GM19238 (cell line): Measurements from ENCODE around the gene KRT26.
"Not testable (repeated sequence)": the region's sequence is repeated elsewhere in the genome, so short reads cannot be mapped to it uniquely, and the experiment has no call there.

ENCODE experiments used
- DNase-seq: peaks from one replicate; pipeline ENCODE4 v3.0.0; 2011; ENCODE audit warnings: low spot score; ENCODE audit not compliant: insufficient read length

The KRT26 gene

DNA sequence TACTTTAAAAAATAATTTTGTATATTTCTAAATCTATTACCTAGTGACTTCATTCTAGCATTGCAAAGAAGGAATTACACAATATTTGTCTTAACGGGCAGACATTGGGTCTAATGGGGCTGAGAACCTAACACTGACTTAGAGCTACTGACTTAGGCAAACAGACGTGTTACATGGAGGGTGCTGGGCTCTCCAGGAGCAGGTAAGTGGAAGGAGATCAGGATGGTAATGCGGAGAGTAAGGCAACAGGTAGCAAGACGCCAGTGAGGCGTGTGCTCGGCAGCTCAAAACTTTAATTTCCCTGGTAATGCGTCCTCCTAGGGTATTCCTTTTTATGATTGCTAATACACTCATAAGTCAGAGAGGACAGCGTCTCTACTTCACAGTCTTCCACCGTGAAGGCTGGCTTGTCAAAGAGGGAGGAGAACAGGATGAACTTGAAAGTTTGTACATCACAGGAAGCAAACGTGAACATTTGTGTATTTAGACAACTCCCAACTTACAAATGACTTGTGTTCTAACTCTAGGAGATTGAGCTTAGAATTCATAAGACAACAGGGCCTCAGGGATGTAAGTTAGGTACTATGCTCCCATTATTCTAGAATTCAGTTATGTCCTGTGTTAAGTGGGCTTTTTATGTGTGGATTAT lies 23.1 kb upstream of the KRT26 start:
- DNase-seq: no peak

DNA sequence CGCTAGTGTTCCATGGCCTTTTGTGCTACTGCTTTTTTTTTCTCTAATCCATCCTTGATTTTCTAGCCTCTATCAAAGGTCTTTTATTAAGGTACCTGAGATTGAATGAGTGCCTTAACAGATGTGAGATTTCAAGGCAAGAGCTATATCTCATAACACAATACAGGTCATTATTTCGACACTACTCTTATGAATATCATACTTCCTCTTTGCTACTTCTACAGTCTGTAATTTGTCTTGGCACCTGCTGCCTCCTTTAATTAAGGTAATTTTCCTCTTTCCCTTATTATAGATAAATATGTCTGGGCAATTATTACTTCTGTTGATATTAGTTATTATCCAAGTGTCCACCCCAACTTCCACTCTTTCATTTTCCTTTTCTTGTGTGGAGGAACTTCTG lies 22.5 kb upstream of the KRT26 start:
- no peak for DNase-seq

DNA sequence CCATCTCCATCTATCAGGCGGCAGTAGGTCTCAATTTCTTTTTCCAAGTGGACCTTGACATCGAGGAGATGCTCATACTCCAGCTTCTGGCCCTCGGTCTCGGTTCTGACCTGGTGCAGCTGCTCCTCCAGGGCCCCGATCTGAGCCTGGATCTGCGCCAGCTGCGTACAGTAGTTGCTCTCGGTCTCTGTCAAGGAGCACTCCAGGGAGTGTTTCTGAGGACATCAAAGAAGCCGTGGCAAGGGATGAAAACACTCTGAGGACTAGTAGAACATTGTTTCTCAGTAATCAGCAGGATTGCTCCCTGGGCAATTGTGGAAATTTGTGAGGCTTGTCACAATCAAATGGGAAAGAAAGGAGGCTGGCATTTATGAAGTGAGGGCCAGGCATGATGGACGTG lies 21.8 kb upstream of the KRT26 start:
- no peak for DNase-seq

DNA sequence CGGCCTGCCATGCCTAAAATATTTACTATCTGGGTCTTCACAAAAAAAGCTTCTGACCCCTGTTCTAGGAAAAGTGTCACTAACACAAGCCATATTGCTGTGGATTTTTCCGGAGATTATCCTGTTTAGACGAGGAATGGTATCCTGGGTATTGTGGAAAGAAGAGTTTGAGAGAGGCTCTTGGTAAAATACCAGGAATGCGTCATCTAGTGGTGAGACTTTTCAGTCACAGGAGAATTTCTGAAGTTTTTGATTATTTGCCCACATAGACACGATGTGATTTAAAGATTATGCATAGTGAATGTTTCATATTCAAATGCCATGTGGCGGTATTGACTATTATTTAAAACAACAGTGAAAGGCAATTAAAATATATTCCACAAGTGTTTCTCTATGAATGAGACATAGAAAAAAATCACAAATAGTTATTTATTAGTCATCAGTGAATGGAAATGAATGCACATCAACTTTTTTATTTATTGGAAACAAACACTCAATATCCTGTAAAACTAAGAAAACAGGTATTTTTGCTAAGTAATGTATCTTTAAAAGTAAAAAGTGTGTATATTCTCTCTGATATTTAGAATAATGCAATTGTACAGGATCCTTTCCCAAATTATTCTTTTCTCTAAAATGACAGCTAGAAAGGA lies 19.9 kb upstream of the KRT26 start:
- DNase-seq: no peak

DNA sequence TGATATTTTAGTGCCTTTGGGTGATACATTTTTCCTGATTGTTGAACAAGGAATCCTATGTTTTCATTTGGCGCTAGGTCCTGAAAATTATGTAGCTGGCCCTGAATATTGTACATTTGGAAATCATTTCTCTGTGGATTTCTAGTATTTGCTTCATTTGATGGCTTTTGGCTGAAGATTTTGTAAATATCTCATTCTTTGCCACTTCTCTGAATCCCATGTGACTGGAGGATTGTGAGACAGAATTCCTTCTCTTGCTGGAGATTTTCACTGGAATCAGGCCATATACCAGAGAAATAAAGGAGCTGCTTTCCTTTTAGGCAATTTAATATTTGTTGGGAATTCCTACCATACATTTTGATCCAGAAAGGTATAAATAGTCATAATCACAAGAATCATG lies 19.1 kb upstream of the KRT26 start:
- DNase-seq: no peak

DNA sequence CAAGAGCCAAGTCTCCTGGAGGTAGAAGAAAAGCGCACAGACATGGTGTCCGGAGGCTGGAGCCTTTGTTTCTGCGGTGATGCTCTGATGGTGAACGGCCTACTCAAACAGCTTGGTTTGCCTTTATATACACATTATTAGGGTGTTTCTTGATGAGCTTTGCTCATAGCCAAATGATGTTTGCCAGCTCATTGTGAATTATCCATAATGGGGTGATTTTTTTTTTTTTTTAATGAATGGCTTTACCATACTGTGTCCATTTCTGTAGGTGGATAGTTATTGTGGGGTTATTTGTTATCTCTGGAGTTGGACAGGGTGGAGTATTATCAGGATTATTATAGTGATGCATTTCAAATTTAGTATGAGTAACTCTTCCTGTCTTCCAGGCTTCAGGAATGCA lies 10.4 kb upstream of the KRT26 start, which contains the start of gene KRT27:
TSS of gene KRT27 (minus strand) at position 101 of the 400 bp plus-strand sequence. CDS start at position 44, 57 bp downstream.
- DNase-seq: no peak

DNA sequence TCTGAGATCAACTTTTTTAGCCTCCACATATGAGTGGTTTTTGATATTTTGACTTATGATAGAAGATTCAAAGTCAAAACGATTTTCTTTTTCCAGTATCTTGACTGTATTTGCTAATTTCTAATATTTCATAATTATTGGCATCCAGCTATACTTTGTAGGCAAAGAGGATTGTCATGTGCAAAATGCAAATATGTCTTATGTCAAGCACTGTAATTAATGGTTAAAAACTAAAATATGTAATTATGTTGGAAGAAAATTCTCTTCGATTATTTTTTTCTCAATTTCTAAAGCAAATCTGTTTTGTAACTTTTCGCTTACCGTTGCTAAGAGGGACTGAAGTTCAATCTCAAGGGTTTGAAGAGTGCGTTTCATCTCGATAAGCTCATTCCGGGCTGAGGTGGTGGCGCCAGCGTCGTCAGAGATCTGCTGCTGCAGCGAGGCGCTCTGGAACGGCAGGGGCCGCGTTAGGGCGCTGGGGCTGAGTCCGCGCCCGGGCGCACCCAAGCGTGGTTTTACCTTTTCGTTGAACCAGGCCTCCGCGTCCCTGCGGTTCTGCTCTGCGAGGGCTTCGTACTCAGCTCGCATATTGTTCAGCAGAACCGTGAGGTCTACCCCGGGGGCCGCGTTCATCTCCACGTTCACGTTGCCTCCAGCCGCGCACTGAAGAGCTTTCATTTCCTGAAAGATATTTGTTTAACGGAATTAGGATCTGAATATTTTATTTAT lies 7.3 kb upstream of the KRT26 start:
- no peak for DNase-seq

DNA sequence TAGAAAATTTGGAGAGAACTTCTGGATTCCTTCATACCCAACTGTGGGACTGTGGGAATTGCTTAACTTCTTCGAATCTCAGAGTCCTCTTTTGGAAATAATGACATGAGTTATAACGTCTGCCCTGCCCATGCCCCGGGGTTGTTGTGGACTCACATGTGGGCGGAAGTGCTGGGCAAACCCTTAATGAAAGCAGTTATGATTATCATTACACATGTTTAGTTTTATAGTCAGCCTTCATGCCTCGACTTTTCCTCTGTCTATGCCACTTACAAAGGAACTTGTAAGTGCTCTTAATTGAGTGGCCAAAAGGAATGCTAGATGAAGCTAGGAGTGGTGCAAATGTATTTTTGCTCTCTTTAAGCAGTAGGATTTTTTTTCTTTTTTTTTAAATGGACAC lies 6.5 kb upstream of the KRT26 start:
- DNase-seq: no peak

DNA sequence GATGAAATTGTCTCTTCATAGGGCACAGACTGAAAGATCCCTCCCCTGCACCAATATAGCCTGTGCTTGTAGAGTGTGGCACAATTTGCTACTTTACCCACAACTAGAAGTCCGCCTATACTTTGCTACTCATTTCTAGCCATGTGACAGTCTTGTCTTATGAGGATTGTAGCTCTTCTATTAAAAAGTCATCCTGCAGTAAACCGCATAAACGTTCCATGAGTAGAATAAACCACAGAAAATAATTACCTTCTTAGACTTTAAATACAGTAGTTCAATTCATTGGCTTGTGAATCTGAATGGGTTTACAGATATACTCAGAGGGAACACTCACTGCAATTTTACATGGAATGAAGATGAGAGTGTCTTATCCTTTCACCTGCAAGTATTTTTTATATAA lies 6.0 kb upstream of the KRT26 start:
- DNase-seq: no peak

DNA sequence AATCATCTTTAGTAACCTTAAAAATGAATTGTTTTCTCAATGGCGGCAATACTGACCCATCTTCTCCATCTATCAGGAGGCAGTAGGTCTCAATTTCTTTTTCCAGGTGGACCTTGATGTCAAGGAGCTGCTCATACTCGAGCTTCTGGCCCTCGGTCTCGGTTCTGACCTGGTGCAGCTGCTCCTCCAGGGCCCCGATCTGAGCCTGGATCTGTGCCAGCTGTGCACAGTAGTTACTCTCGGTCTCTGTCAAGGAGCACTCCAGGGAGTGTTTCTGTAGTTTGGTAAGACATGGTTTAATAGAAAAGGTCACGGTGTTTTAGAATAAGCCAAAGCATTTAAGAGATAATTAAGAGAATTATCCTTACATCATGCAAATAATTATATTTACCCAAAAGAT lies 5.5 kb upstream of the KRT26 start:
- no peak for DNase-seq

DNA sequence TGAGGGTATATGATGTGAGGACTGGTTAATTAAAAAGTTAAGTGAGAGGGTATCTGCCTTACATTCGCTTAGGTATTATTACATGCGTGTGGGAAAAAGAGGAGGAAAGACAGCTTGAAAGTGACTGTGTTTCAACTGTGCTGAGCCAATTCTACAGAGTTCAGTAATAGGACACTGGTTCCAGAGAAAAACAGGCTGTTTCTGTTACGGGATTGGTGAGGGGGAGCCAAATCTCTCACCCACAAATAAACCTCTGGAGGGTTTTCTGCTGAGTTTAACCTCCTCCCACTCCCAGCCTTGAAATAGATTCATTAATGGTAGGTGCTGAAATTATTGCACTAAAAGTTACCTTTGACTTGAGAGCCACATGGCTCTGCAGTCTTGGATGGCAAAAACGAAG lies 3.9 kb upstream of the KRT26 start:
- no peak for DNase-seq

DNA sequence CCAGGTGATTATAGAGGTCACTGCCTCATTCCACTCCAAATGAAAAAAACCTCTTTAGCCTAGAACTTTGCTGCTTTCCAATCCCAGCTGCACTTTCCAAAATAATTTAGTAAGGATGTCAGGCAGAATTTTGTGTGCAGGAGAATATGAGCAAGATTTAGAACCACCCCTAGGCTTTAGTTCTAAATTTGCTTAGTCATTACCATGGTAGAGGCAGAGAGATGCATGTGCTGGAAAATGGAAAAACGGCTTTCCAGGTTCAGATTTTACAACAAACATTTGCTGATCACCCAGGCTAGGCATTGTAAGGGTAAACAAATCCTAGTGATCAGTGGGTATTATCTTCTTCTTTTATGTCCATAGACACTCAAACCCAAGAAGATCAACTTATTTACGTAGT lies 6.3 kb downstream of the KRT26 start:
- no peak for DNase-seq

DNA sequence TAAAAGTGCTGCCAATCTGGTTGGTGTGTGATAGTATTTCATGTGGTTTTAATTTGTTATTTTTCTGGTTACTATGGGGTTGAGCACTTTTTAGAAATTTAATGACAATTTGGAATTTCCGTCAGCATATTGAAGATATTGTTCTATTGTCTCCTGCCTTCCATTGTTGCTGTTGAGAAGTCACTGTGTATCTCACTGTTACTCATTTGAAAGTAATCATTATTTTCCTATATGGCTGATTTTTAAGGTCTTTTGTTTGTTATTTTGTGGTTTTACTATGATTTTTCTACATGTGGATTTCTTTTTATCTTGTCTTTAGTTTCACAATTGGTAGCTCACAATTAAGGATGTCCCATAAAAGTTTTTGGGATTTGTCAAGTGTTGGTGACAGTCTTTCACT lies 8.2 kb downstream of the KRT26 start:
- DNase-seq: no peak

DNA sequence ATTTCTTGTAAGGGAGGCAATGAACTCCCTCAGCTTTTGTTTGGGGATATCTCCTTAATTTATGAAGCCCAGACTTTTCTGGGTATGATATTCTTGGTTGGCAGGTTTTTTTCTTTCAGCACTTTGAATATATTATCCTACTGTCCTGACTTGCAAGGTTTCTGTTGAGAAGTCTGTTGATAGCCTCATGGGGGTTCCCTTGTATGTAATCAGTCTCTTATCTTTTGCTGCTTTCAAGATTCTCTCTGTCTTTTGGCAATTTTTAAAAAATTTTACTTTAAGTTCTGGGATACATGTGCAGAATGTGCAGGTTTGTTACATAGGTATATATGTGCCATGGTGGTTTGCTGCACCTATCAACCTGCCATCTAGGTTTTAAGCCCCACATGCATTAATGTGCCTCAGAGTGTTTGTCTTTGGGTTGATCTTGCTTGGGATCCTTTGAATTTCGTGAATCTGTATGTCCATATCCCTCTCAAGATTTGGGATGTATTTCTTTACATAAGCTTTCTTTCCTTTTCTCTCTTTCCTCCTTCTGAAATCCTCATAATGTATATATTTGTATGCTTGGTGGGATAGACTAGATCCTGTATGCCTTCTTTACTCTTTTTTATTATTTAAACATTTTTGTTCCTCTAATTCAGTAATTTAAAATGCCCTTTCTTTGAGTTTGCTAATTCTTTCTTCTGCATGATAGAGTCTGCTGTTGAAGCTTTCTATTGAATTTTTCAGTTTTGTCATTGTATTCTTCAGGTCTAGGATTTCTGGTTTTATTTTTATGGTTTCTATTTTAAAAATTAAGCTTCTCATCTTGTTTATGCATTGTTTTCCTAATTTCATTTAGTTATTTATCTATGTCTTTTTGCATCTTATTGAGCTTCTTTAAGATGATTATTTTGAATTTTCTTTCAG lies 11.6 kb downstream of the KRT26 start:
- DNase-seq: no peak

DNA sequence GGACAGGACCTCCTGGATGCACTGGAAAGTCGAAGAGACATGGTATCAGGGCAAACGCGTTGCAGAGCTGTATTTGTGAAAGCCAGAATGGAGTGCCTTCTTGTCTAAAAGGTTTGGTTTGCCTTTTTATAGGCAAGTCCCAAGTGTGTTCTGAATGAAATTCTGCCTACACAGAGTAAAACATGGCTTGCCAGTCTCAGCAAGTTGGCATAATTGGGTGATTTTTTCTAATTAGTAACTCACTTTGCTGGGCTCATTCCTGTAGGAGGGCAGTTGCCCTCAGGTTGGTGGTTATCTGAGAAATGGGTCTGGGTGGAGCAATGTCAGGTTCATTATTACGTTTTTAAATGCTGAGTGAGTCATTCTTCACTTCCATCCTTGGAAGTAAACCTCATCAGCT lies 16.8 kb downstream of the KRT26 start, which contains the start of gene KRT25:
TSS of gene KRT25 (minus strand) at position 101 of the 400 bp plus-strand sequence. CDS start at position 41, 60 bp downstream.
- DNase-seq: no peak

DNA sequence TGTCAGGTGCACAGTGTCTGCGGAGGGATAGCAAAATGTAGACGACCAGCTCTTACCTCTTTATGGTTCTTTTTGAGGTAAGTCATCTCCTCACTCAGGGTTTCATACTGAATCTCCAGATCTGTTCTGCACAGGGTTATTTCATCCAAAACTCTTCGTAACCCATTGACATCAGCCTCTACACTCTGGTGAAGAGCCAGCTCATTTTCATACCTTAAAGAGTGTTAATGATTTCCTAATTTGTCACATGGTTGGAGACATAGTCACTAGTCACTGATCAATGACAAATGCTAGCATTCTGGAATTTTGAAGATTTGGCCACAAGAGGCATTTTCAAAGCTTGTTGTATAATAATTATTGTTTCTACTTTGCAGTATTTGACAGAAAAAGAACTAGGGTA lies 18.2 kb downstream of the KRT26 start:
- DNase-seq: no peak

DNA sequence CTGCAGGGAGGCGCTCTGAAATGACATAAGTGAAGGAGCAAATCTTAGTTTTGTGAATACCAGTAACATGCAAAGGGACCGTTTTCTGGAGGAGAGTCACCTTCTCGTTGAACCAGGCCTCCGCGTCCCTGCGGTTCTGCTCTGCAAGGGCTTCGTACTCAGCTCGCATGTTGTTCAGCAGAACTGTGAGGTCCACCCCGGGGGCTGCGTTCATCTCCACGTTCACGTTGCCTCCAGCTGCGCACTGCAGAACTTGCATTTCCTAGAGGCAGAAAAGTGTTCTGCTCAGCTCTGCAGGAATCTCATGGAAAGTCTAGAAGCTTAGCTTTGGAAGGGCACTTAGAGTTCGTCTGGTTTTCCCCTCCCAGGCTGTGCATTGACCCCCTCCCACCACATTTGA lies 20.9 kb downstream of the KRT26 start:
- DNase-seq: no peak

DNA sequence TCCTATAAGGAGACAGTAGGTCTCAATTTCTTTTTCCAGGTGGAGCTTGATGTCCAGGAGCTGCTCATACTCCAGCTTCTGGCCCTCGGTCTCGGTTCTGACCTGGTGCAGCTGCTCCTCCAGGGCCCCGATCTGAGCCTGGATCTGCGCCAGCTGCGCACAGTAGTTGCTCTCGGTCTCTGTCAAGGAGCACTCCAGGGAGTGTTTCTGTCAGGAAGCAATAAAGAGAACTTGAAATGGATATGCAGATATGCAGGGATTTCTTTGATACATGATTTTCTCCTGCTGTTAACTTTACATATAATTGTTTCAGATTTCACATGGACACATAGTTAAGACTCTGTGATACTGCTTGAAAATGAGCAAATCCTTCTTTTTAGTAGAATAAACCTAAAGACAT lies 21.6 kb downstream of the KRT26 start:
- DNase-seq: no peak

DNA sequence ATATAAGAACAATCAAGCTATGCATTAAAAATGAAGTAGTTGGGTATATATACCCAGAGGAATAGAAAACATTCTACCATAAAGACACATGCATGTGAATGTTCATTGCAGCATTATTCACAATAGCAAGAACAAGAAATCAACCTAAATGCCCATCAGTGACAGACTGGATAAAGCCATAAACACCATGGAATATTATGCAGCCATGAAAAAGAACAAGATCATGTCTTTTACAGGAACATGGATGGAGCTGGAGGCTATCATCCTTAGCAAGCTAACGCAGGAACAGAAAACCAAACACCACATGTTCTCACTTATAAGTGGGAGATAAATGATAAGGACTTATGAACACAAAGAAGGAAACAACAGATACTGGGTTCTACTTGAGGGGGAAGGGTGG lies 23.3 kb downstream of the KRT26 start:
- DNase-seq: not testable (repeated sequence)

DNA sequence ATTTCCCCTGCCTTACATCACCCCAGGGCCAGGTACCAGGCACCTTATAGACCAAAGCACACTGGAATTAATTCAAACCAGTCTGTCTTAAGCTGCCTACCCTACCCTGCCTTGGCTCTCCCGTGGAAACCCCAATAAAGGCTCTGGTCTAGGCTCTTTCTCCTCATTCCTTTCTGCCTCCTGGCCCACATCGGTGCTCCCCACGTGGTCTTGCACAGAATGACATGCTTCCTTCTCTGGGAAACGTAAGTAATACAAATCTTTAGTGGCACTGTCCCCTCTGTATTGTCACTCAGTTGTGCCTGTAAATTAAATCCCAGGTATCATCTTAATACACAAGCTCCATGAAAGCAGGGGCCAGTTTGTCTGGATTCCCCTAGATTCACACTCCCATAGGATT lies 33.4 kb downstream of the KRT26 start:
- no peak for DNase-seq

DNA sequence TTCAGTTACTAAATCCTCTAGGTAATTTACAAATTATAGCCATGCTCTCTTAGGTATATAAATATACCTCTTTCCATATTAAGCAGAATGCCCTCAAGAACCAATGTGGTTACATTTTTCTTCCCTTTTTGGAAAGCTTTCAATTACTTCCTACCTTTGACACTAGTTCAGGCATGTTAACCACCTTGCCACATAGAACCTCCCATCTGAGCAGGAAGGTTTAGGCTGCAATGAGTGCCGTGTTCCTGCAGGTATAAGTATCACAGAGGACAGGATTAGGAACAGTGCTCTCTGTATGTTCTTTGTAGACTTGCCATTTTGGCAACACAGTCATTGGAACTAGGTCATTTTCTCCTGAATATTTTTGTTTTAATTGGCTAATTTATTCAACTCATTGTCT lies 37.0 kb downstream of the KRT26 start:
- DNase-seq: no peak

DNA sequence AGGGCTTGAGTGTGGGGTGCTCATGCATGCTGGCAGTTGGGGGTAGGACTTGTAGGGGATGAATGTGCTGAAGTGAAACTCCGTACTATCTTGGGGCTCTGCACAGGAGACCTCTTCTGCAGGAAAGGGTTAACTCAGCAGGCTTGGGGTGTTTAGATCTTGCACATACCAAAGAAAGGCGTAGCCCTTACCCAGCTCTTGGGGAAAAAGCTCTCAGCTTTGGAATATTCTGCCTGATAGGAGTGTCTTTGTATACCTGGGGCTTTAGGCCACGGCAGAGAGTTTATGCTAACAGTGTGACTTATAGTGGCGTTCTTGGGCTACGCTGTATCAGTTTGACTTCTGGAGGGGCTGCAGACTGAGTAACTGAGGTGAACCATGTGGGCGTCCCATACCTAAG lies 38.0 kb downstream of the KRT26 start:
- no peak for DNase-seq
